ENCODE data around the gene SCN10A. TPM values are rescaled to one million over a fixed set of nuclear protein-coding genes. Genes with fewer than 3 reads are reported as not detected.

Gene SCN10A
- total RNA-seq, 1 experiment from 2014 or later: not detected

DNA sequence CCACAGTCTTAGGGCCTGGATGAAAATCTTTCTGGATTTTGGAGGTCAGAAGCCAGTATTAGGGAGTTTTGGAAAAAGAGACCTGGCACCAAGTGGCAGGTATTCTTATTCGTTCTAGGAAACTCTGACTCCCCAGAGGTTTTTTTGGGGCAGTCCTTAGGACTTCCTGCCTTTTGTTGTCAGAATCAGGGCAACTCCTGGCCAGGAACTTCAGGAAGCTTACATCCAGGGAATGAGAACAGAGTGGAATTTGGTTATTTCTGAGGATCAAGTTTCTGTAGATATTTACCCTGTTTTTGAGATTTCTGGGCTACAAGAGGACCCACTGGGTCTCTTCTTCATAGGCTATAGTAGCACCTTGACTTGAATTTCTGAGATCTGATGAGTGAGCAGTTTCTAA, 15.5 kb downstream of the SCN10A start:
- DNase-seq (ENCODE audit: low read depth): no peak
- in situ Hi-C loops (cut with HindIII; ENCODE audit: low pct_unique_long_range_greater_than_20kb, low sequenced_read_pairs): no loop called here

DNA sequence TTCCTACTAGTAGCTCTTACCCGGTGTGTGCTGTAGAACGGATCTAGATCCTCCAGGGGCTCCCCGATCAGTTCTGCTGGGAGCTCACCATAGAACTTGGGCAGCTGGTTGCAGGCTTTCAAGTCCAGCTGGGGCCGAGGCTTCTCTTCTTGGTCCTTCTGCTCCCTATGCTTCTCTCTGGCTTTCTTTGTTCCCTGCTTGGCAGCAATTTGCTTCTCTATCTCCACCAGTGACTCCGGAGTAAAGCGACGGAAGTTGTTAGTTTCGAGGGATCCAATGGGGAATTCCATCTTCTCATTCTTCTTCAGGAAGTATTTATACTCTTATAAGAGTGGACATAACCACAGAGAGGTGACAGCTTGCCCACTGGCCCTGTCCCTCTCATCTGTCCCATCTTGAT, 22.3 kb downstream of the SCN10A start:
- in situ Hi-C loops (cut with HindIII; ENCODE audit: low pct_unique_long_range_greater_than_20kb, low sequenced_read_pairs): no loop called here
- DNase-seq (ENCODE audit: low read depth): no peak

GRCh38 chr3:38792983-38793382, 23.0 kb downstream of the SCN10A start:
- in situ Hi-C loops (cut with HindIII; ENCODE audit: low pct_unique_long_range_greater_than_20kb, low sequenced_read_pairs): no loop called here
- no peak for DNase-seq (ENCODE audit: low read depth)

GRCh38 chr3:38782148-38782547, 33.9 kb downstream of the SCN10A start:
- in situ Hi-C loops (cut with HindIII; ENCODE audit: low pct_unique_long_range_greater_than_20kb, low sequenced_read_pairs): no loop called here
- no peak for DNase-seq (ENCODE audit: low read depth)

DNA sequence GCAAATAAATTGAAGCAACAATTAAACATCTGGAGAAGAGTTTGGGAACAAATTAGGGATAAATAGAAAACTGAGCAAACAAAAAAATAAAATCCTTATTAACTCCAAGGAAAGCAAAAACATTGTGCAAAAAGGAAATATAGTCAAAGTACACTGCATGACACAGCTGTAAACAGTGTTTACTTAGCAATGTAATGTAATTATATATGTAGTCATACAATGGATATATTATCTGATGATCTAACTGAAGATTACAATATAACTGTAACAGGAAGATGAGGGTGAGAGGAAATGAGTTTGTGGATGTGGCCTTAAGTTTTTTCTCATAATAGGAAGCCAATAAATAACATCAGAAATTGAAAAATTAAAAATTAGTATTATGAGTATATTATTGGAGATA, 42.5 kb downstream of the SCN10A start:
- in situ Hi-C loops (cut with HindIII; ENCODE audit: low pct_unique_long_range_greater_than_20kb, low sequenced_read_pairs): no loop called here
- DNase-seq (ENCODE audit: low read depth): no peak

DNA sequence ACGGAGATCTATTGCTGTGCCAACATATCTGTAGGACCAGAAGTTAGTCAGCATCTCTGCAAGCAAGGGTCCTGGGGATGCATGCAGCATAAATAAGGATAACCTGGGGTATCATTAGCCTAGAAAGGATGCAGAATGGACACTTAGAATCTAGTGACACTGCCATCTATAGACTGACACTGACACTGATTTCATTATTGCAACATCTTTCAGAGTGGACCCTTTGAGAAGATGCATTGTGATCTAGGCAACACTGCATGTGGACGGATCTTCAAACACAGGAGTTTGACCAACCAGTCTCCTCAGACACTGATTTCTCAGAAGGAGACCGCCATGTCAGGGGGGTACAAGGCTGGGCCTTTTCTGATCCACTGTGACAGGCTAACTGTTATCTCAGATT, 52.4 kb downstream of the SCN10A start:
- in situ Hi-C loops (cut with HindIII; ENCODE audit: low pct_unique_long_range_greater_than_20kb, low sequenced_read_pairs): no loop called here
- DNase-seq (ENCODE audit: low read depth): no peak

GRCh38 chr3:38758557-38758956, 57.5 kb downstream of the SCN10A start:
- in situ Hi-C loops (cut with HindIII; ENCODE audit: low pct_unique_long_range_greater_than_20kb, low sequenced_read_pairs): no loop called here
- DNase-seq (ENCODE audit: low read depth): no peak

- no peak for DNase-seq (ENCODE audit: low read depth)
- in situ Hi-C loops (cut with HindIII; ENCODE audit: low pct_unique_long_range_greater_than_20kb, low sequenced_read_pairs): no loop called here
Observed at GRCh38 chr3:38757721-38758120, 58.3 kb downstream of the SCN10A start.

- DNase-seq (ENCODE audit: low read depth): no peak
- in situ Hi-C loops (cut with HindIII; ENCODE audit: low pct_unique_long_range_greater_than_20kb, low sequenced_read_pairs): no loop called here
Observed at GRCh38 chr3:38756892-38757291, 59.1 kb downstream of the SCN10A start.

- in situ Hi-C loops (cut with HindIII; ENCODE audit: low pct_unique_long_range_greater_than_20kb, low sequenced_read_pairs): no loop called here
- DNase-seq (ENCODE audit: low read depth): no peak
Observed at GRCh38 chr3:38755130-38755529, 60.9 kb downstream of the SCN10A start.

- in situ Hi-C loops (cut with HindIII; ENCODE audit: low pct_unique_long_range_greater_than_20kb, low sequenced_read_pairs): no loop called here
- no peak for DNase-seq (ENCODE audit: low read depth)
Observed at GRCh38 chr3:38746641-38747040, 69.4 kb downstream of the SCN10A start.

GRCh38 chr3:38743043-38743442, 73.0 kb downstream of the SCN10A start:
- in situ Hi-C loops (cut with HindIII; ENCODE audit: low pct_unique_long_range_greater_than_20kb, low sequenced_read_pairs): no loop called here
- no peak for DNase-seq (ENCODE audit: low read depth)

DNA sequence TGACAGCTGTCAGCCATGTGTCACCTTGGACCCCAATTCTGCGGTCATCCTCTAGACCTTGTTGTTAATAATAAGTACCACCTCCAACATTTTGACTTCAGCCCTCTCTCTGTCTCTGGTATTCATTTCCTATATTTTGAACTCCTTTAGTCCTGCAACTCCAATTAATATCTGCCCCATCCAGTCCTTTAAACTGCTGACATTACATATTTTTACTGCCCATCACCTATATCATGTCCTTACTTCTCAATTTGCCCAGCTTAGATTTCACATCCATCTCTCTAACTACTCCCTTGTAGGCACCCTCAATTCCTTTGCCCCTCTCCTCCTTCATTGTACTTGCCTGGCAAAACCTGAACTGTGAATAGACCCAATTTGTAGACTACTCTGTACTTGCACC, 73.5 kb downstream of the SCN10A start:
- DNase-seq (ENCODE audit: low read depth): no peak
- in situ Hi-C loops (cut with HindIII; ENCODE audit: low pct_unique_long_range_greater_than_20kb, low sequenced_read_pairs): no loop called here

DNA sequence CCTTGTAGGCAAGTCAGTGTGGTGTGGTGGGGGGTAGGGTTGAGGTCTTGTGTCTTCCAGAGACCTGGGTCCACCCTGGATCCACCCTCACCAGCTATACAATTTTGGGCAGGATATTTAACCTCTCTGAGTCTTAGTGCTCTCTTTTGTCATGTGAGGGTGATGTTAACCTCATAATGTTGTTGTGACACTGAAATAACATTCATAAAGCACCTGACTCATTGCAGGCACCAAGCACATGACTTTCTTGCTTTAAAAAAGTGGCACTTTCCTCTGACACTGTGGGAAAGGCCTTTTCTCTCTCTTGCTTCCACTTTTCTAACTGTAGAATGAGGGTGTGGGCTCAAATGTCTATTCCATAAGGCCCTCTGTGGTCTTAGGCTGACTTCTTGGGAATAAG, 75.5 kb downstream of the SCN10A start:
- in situ Hi-C loops (cut with HindIII; ENCODE audit: low pct_unique_long_range_greater_than_20kb, low sequenced_read_pairs): no loop called here
- DNase-seq (ENCODE audit: low read depth): no peak

DNA sequence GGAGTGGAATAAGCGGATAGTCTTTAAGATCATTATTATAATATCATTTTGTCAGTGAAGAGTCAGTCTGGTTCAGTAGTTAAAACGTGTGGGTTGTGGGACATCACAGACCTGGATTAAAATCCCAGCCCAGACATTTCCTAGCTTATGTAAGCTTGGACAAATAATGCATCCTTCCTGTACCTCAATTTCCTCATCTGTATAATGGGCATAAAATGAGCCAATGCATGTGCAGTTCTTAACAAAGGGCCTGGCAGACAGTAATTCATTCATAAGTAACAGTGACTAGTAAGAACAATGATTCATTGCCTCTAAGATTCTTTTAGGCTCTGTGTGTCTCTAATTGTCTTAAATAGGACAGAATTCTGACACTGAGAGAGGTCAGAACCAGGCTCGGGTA, 76.1 kb downstream of the SCN10A start:
- no peak for DNase-seq (ENCODE audit: low read depth)
- in situ Hi-C loops (cut with HindIII; ENCODE audit: low pct_unique_long_range_greater_than_20kb, low sequenced_read_pairs): no loop called here

- DNase-seq (ENCODE audit: low read depth): no peak
- in situ Hi-C loops (cut with HindIII; ENCODE audit: low pct_unique_long_range_greater_than_20kb, low sequenced_read_pairs): no loop called here
Observed at GRCh38 chr3:38739396-38739689, 76.7 kb downstream of the SCN10A start.

DNA sequence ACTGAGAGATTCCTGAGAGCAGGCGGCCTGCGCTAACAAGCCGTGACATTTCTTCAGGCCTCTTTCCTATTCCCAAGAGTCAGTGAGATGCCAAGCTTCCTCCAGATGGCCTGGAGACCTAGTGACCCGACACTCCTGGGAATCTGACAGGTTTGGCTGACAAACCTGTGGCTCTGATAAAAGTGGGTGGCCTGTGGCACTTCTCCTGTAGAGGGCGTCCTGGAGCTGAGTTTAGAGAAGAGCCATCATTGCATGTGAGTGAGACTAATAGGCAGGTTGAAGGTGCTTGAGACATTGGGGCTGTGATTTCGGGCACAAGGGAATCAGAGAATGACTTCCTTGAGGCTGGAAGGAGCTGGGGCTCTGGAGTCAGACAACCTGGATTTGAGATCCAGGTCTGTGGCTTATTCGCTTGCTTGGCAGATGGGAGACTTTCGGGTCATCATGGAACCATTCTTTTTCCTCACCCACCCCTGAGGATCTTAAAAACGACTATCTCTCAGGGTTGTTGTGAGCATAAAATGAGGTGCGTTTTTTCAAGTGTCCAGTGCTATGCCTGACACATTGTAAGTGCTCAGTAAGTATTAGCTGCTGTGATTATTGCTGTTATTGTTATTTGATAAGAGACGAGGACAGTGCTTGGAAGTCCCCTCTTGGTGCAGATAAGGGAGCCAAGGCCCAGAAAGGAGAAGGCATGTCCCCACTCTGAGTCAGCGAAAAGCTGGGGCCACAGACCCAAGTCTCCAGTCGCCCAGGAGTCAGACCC, 77.2 kb downstream of the SCN10A start:
- in situ Hi-C loops (cut with HindIII; ENCODE audit: low pct_unique_long_range_greater_than_20kb, low sequenced_read_pairs): no loop called here
- DNase-seq (ENCODE audit: low read depth): peak; percentile 1

DNA sequence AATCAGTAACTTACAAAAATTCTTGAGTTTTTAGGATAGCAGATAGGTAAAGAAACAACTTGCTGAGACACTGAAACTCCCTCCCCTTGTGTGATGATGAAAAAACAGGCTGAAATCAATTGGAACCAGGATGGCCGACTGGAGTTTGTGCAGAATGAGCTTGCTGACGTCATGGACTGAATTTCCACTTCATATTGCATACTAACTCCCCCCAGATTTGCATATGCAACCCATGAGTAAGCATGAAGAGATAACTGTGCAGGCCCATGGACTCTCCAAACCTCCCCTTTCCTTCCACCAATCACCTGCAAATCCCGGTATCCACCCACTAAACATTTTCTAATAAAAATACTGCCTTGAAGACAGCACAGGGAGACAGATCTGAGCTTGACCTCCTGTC, 84.5 kb downstream of the SCN10A start:
- in situ Hi-C loops (cut with HindIII; ENCODE audit: low pct_unique_long_range_greater_than_20kb, low sequenced_read_pairs): no loop called here
- DNase-seq (ENCODE audit: low read depth): no peak

DNA sequence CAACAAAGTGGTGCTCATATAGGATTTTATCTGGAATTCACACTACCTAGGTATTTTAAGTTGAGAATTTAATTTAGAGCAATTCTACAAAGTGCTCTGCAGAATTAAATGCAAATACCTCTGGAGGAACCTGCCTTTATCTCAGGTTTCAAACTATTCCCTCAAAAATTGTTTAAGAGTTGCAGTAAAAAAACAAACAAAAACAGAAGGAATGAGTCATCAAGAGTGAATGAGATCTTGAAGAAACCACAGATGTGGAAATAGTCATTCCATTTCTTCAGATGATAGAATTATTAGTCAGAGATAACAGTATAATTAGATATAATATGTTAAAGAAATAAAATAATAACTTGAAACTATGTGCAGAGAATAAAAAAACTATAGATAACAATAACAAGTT, 85.7 kb downstream of the SCN10A start:
- in situ Hi-C loops (cut with HindIII; ENCODE audit: low pct_unique_long_range_greater_than_20kb, low sequenced_read_pairs): no loop called here
- no peak for DNase-seq (ENCODE audit: low read depth)

- in situ Hi-C loops (cut with HindIII; ENCODE audit: low pct_unique_long_range_greater_than_20kb, low sequenced_read_pairs): no loop called here
- DNase-seq (ENCODE audit: low read depth): no peak
Observed at GRCh38 chr3:38728008-38728407, 88.0 kb downstream of the SCN10A start.

DNA sequence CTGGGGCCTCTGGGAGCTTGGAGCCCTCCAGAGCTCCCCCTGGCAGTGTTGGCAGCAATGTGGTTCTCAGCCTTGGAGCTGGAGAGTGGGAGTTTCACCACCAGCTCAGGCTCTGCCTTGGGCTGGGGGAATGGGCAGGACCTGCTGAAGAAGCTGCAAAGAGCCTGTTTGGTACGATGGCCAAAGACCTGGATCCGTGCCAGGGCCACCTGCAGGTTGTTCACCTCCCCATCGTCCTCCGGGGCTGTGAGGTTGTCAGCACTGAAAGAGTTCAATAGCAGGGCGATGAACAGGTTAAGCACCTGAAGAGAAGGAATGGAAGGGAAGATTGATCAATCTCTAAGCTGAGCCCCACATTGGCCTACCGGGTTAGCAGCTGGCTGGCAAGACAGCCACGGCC, 89.3 kb downstream of the SCN10A start:
- in situ Hi-C loops (cut with HindIII; ENCODE audit: low pct_unique_long_range_greater_than_20kb, low sequenced_read_pairs): no loop called here
- DNase-seq (ENCODE audit: low read depth): no peak
